HUES6 (cell line): ENCODE data around the gene SLC12A8.

ENCODE experiments used
- H3K27ac ChIP-seq: 2 replicates; pipeline ENCODE4 v1.7.0; 2013; ENCODE audit warnings: low read depth, mild to moderate bottlenecking, low read length, inconsistent platforms
- H3K27me3 ChIP-seq: 2 replicates; pipeline ENCODE4 v1.6.1; 2013; ENCODE audit warnings: low read length; ENCODE audit not compliant: control insufficient read depth, insufficient read depth
- H3K36me3 ChIP-seq: 2 replicates; pipeline ENCODE4 v1.6.1; 2013; ENCODE audit warnings: low read length; ENCODE audit not compliant: control insufficient read depth, insufficient read depth
- H3K4me1 ChIP-seq: 2 replicates; pipeline ENCODE4 v1.6.1; 2013; ENCODE audit warnings: low read length; ENCODE audit not compliant: control insufficient read depth, insufficient read depth
- H3K4me3 ChIP-seq: 2 replicates; pipeline ENCODE4 v1.5.1; 2013; ENCODE audit warnings: low read depth, low read length
- H3K9ac ChIP-seq: one replicate; pipeline ENCODE4 v1.6.1; 2013; ENCODE audit warnings: mild to moderate bottlenecking, low read length
- H3K9me3 ChIP-seq: 2 replicates; pipeline ENCODE4 v1.6.1; 2013; ENCODE audit warnings: low read depth, low read length; ENCODE audit not compliant: control insufficient read depth, insufficient read depth

Gene SLC12A8

DNA sequence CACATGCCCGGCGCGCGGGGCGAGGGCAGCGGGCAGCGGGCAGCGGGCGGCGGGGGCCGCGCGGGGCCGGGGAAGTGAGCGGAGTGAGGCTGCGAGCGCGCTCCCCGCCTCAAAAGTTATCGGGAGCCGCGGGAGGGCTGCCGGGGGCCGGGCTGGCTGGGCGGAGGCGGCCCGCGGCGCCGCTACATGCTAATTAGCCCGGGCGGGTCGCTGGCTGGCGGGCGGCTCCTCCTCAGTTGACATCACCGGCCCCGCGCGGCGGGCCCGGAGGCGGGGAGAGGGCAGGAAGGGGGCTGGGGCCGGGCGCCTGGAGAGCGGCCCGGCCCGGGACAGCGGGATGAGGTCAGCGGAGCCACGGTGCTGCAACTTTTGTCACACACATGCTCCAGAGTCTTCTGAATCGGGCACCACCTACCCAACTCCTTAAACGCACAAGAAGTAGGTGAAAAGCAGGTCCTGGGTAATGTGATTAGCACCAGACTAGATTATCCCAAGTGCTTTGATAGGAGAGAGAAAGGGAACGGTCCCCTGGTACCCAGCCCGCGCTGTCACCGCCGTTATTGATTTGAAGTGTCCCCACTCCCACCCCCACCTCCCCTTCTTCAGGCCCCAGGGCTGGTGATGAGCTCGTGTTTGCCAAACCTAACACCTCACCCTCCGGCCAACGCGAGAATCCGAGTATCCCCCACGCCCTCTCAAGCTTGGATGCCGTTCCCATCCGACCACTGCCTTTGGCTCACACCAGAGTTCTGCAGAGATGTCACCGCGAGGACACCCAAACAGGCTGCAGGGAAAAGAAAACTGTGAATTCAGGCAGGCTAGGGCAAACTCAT is 156.4 kb downstream of the SLC12A8 start, which contains the start of gene HEG1:
HEG1 (minus strand) TSS at position 85 of the 833 bp plus-strand sequence. CDS start 107 bp downstream, outside the sequence.
- Histone ChIP-seq H3K9me3 (no peaks in the 10 kb centered on the region), H3K4me1 (peaks cover 62% of the 10 kb centered on the region), H3K36me3 (no peaks in the 10 kb centered on the region), H3K27me3 (peaks cover 35% of the 10 kb centered on the region), H3K9ac (peak within 1 kb of the TSS; percentile 66), H3K27ac (no peak within 1 kb of the TSS; the same call in 1 of the 2 replicates), H3K4me3 (peak within 1 kb of the TSS; percentile 76)

DNA sequence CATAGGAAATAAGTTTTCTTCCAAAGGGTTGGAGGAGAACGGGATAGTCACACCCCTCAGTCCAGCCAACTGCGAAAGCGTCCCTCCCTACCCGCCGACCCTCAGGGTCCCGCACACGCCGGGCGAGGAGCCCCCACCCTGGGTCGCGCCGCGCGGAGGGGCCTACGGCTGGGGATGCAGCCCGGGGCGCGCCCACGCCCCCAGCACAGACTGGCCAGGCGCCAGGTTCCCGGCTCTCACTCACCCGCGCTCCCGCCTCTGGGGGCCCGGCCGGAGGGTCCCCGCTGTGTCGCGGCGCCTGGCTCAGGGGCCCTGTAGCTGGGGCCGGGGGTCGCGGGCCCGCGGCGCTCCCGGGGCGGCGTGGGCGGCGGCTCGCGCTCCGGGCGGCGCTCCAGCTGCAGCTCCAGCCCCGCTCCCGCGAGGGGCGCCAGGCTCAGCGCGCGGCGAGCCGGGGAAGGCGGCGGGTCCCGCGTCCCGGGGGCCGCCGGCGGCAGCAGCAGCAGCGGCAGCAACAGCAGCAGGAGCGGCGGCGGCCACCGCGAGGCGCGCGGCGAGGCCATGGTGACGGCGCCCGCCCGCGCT is 157.1 kb downstream of the SLC12A8 start:
- peak overlapping the region; percentile 76 for H3K4me3 ChIP-seq
- peaks cover 32% of the 10 kb centered on the region for H3K27me3 ChIP-seq
- peaks cover 66% of the 10 kb centered on the region for H3K4me1 ChIP-seq
- peak overlapping the region; percentile 66 for H3K9ac ChIP-seq
- H3K27ac ChIP-seq, result no peak overlapping the region; the same call in 1 of the 2 replicates
- no peaks in the 10 kb centered on the region; the same call in 1 of the 2 replicates for H3K36me3 ChIP-seq
- no peaks in the 10 kb centered on the region for H3K9me3 ChIP-seq

DNA sequence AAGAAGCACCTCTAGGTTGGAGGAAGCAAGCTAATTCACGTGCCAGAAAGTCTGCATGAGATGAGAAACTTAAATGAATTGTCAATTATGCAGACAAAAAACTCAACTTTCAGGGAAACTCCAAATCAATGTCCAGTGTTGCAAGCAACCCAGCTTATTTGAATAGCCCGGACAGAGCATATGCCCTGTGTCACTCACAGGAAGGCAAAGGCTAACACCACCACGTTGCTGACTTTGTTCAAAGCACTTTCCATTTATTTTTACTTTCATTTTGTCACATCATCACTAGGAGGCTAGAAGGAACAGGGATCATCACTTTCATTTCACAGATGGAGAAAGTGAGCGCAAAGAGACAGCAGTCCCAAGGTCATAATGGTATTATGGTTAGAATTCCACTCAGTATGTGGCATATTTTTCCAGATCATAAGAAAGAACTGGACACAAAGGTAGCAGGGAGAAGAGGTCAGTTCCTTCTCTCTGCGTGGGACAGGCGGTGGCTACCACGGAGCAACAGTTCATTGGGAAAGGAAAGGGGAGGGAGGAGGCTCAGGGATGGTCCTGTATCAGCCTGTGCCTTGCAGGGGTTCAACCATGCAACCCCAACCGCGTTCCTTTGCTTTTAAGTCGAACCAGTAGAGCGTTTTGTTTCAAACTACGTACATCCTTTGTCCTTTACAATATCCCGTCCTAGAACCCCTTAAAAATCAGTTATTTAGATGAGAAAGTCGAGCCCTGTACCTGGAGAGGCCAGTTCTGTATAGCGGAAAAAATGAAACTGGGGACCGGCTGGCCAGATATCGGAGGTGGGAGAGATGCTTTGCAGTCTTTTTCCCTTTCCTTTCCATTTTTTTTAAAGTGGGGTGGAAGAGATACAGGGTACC is 157.9 kb downstream of the SLC12A8 start:
- no peaks in the 10 kb centered on the region; the same call in 1 of the 2 replicates for H3K36me3 ChIP-seq
- peak overlapping the region; percentile 76 for H3K4me3 ChIP-seq
- H3K9me3 ChIP-seq, result no peaks in the 10 kb centered on the region
- no peak overlapping the region; the same call in 1 of the 2 replicates for H3K27ac ChIP-seq
- peaks cover 68% of the 10 kb centered on the region for H3K4me1 ChIP-seq
- H3K27me3 ChIP-seq, result peaks cover 32% of the 10 kb centered on the region
- H3K9ac ChIP-seq, result peak overlapping the region; percentile 66

DNA sequence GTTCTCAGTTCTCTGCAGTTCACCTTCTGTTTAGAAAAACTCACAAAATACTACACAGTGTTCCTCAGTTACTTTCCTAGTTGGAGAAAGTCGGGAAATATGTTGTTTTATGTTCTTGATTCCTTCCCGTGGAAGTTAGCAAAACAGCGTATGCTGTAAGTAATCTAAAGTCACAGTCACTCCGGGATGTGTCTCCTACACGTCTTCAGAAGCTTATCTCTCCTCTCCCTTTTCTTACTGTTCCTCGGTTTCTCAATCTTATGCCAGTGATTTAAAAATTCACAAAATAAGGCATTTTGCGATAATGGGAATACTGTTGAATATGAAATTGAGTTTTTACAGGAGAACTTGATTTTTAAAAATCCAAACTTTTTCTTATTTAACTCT is 158.5 kb downstream of the SLC12A8 start:
- Histone ChIP-seq H3K4me3 (peak overlapping the region; percentile 76; the same call in 1 of the 2 replicates), H3K4me1 (peaks cover 64% of the 10 kb centered on the region), H3K36me3 (no peaks in the 10 kb centered on the region; the same call in 1 of the 2 replicates), H3K27ac (no peak overlapping the region), H3K27me3 (peaks cover 30% of the 10 kb centered on the region), H3K9me3 (no peaks in the 10 kb centered on the region), H3K9ac (no peak overlapping the region)

DNA sequence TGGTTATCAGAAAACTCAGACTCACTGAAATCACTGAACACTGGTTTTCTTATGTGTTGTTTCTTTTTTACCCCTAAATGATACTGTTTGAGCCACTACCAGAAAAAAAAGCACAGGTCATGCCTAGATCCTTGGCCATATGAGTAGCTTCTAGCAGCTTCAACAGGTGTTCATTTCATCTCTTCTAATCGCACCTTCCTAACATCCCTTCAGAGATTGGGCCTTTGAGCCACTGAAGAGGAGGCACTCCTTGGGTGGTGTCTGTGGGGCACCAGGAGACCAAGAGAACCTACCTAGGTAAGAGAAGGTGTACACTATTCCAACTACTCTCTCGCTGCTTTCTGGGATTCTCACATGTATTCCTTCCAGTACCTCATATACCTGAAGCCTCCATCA is 159.2 kb downstream of the SLC12A8 start:
- Histone ChIP-seq H3K4me3 (peak overlapping the region; percentile 76; the same call in 1 of the 2 replicates), H3K27ac (no peak overlapping the region), H3K9ac (no peak overlapping the region), H3K27me3 (peaks cover 29% of the 10 kb centered on the region), H3K4me1 (peaks cover 57% of the 10 kb centered on the region), H3K9me3 (no peaks in the 10 kb centered on the region), H3K36me3 (no peaks in the 10 kb centered on the region; the same call in 1 of the 2 replicates)

DNA sequence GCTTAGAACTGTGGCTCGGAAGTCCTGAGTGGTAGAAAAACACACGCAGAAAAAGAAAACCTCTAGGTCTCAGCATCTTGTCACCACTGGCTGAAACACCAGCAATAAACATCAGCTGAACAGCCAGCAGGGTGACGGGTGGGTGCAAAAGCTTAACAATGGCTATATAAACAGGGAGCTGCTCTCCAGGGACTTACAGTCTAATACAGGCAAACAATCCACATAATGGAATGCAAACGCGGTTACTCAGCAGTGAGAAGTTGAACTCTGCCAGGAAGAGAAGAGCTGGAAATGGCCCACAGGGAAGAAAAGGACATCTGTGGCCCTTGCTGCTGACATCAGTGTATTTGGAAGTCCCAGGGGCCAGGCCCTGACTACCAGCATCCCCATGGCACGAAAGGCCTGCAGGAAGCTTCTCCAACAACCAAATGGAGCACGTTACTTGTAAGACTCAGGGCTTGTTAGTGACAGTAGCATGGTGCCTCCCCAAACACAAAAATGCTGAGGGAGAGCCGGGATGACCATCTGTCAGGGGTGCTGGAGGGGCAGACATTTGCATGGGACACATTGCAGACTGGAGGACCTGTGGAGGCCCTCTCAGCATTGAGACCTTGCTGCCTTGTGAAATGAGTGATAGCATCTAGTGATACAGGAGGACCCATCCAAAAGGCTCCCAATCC is 159.8 kb downstream of the SLC12A8 start:
- H3K27ac ChIP-seq, result peak overlapping the region; percentile 24; the same call in 1 of the 2 replicates
- H3K9me3 ChIP-seq, result no peaks in the 10 kb centered on the region
- H3K36me3 ChIP-seq, result no peaks in the 10 kb centered on the region; the same call in 1 of the 2 replicates
- H3K27me3 ChIP-seq, result peaks cover 24% of the 10 kb centered on the region
- H3K4me3 ChIP-seq, result peak overlapping the region; percentile 34; the same call in 1 of the 2 replicates
- peak overlapping the region; percentile 26 for H3K9ac ChIP-seq
- peaks cover 57% of the 10 kb centered on the region for H3K4me1 ChIP-seq

DNA sequence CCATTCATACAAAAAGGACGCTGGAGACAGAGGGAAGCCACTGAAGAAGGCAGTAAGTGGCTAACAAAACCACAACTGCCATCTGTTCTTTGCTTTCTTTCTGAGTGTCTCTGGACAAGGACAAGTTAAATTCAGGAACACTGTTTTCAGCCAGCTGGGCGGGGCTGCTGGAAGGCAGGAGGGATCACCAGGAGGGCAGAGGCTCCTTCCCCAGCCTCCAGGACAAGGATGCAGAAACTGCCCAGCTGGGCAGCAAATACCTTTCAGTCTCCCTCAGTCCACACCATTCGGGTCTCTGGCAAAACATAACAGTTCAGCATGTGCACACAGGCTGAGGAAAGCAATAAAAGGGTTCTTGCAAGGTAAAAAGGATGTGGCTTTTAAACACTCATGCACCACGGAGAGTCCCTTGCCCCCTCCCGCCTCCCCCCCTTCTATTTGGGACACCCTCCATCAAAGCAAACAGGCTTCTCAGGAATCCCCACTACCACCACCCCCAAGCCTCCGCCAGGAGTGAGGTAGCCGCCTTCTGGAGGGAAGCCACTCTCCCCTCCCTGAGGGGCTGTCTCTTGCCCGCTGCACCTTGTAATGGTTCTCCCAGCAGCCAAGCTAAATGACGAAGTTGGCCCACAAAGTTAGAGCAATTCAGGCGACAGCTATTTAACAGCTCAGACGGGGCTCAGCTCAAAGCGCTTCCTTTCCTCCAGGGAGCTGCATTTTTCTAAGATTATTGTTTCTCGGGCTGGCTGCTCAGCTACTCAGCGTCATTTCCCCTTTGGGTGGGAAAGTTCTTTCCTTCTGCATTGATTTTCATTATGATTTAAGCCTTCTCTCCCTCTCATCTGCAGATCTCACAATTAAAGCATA is 160.6 kb downstream of the SLC12A8 start:
- Histone ChIP-seq H3K4me3 (peak overlapping the region; percentile 34; the same call in 1 of the 2 replicates), H3K36me3 (no peaks in the 10 kb centered on the region; the same call in 1 of the 2 replicates), H3K27me3 (peaks cover 16% of the 10 kb centered on the region), H3K9ac (no peak overlapping the region), H3K9me3 (no peaks in the 10 kb centered on the region), H3K4me1 (peaks cover 51% of the 10 kb centered on the region), H3K27ac (peak overlapping the region; percentile 24; the same call in 1 of the 2 replicates)

DNA sequence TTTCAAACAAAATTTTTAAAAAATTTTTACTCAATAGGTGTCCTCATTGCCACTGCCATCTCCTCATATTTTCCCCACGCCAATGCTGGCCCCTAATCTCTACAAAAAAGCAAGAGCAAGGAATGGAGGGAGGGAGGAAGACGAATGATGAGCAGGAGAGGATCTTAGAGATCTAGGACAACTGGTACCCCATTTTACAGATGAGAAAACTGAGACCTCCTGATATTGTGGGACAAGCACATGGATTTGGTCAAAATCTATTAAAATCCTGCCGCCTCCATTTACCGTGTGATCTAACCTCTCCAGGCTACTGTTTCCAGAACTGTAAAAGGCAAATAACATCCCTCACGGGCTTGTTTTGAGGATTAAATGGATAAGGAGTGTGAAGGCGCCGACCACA is 161.3 kb downstream of the SLC12A8 start:
- Histone ChIP-seq H3K36me3 (no peaks in the 10 kb centered on the region; the same call in 1 of the 2 replicates), H3K4me3 (no peak overlapping the region), H3K9ac (no peak overlapping the region), H3K27me3 (peaks cover 10% of the 10 kb centered on the region), H3K9me3 (no peaks in the 10 kb centered on the region), H3K4me1 (peaks cover 45% of the 10 kb centered on the region), H3K27ac (no peak overlapping the region)

DNA sequence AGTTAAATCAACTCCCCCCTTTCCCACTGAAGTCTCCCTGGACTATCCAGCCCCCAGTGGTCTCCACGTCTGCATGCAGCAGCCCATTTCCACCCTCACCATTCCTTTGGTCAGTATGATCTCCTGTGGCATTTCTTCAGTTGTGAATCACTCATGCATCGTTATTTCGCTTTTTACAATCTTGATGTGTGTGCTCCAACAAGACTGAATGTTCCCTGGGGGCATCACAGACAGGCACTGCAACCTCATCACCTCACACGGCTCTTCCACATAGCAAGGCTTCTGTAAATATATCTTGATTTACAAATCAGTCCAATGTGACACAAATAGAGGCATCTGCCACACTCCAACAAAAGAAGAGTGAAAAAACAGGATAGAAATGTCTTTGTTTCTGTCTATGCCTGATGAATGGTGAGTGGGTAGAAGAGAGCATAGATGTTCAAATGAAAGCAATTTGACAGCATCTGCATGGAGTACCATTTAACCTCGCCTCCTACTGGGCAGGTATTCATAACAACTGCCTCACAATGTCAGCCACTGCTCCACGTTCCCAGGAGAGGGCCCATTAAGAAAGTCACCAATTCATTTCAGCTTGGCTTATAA is 162.0 kb downstream of the SLC12A8 start:
- H3K4me3 ChIP-seq, result no peak overlapping the region

More for the DNA sequence above, 162.0 kb downstream of the SLC12A8 start:
- H3K36me3 ChIP-seq, result no peaks in the 10 kb centered on the region; the same call in 1 of the 2 replicates
- H3K4me1 ChIP-seq, result peaks cover 45% of the 10 kb centered on the region
- H3K9ac ChIP-seq, result no peak overlapping the region
- no peaks in the 10 kb centered on the region for H3K9me3 ChIP-seq
- H3K27ac ChIP-seq, result no peak overlapping the region
- H3K27me3 ChIP-seq, result peaks cover 10% of the 10 kb centered on the region
